GM23338 (cell line): ENCODE data around the gene PARP12.

Experiments
- EZH2 ChIP-seq: fragments of 200-600 bp; sonication (generic); IDR thresholded peaks from one replicate; pipeline ENCODE4 v1.8.0; 2017; ENCODE audit warnings: antibody characterized with exemption, mild to moderate bottlenecking, low read depth; ENCODE audit not compliant: unreplicated experiment
- EZH2phosphoT487 ChIP-seq: fragments of 200-600 bp; sonication (generic); IDR thresholded peaks from one replicate; pipeline ENCODE4 v1.8.1; 2018; ENCODE audit warnings: antibody characterized with exemption; ENCODE audit not compliant: unreplicated experiment
- POLR2AphosphoS5 ChIP-seq: IDR thresholded peaks from 2 replicates; pipeline ENCODE4 v1.6.1; 2016; ENCODE audit warnings: antibody characterized with exemption, low read depth
- REST ChIP-seq: IDR thresholded peaks from one replicate; pipeline ENCODE4 v1.6.1; 2018; ENCODE audit warnings: antibody characterized with exemption; ENCODE audit not compliant: unreplicated experiment
- ZNF114 ChIP-seq: fragments of 250-450 bp; sonication (Bioruptor Pico); IDR thresholded peaks from 2 replicates; pipeline ENCODE4 v1.5.0; 2020; ENCODE audit warnings: mild to moderate bottlenecking, moderate library complexity
- TF ChIP-seq, protein P1 (sequence below), 2 experiments: fragments of 200-600 bp in 1 of 2; sonication (generic) in 1 of 2; conservative IDR thresholded peaks; 2 replicates each; pipeline versions ENCODE4 v1.5.1 to v1.6.1; 2016 to 2017; ENCODE audit warnings: antibody characterized with exemption in 2 of 2, low read depth in 2 of 2, mild to moderate bottlenecking in 2 of 2, moderate library complexity in 1 of 2

- TF ChIP-seq, protein P1, sequence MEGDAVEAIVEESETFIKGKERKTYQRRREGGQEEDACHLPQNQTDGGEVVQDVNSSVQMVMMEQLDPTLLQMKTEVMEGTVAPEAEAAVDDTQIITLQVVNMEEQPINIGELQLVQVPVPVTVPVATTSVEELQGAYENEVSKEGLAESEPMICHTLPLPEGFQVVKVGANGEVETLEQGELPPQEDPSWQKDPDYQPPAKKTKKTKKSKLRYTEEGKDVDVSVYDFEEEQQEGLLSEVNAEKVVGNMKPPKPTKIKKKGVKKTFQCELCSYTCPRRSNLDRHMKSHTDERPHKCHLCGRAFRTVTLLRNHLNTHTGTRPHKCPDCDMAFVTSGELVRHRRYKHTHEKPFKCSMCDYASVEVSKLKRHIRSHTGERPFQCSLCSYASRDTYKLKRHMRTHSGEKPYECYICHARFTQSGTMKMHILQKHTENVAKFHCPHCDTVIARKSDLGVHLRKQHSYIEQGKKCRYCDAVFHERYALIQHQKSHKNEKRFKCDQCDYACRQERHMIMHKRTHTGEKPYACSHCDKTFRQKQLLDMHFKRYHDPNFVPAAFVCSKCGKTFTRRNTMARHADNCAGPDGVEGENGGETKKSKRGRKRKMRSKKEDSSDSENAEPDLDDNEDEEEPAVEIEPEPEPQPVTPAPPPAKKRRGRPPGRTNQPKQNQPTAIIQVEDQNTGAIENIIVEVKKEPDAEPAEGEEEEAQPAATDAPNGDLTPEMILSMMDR (conservative IDR thresholded peaks at IDR 0.05; ENCODE audit: low read depth in 2 of 2), result no peak
- TF ChIP-seq REST (no peak), EZH2 (no peak), ZNF114 (CRISPR knock-in tag) (no peak), POLR2AphosphoS5 (no peak), EZH2phosphoT487 (no peak)
Observed at GRCh38 chr7:140034421-140034820, 28.3 kb downstream of the PARP12 start.
